KOPT-K1 (cell line): ENCODE measurements around the gene CLN5.

Experiments
- H3K27ac ChIP-seq: fragments of 200-600 bp; sonication (generic); 2 replicates; pipeline ENCODE4 v1.5.1; 2016; ENCODE audit warnings: antibody characterized with exemption, mild to moderate bottlenecking, low read depth, low read length; ENCODE audit not compliant: poor library complexity, severe bottlenecking
- H3K36me3 ChIP-seq: fragments of 200-600 bp; sonication (generic); 2 replicates; pipeline ENCODE4 v1.5.1; 2017; ENCODE audit warnings: antibody characterized with exemption, mild to moderate bottlenecking, low read length, moderate library complexity; ENCODE audit not compliant: insufficient read depth
- H3K9me3 ChIP-seq: fragments of 200-600 bp; sonication (generic); 2 replicates; pipeline ENCODE4 v1.5.1; 2017; ENCODE audit warnings: antibody characterized with exemption, low read length, mild to moderate bottlenecking; ENCODE audit not compliant: insufficient read depth, poor library complexity, severe bottlenecking

CLN5 gene

DNA sequence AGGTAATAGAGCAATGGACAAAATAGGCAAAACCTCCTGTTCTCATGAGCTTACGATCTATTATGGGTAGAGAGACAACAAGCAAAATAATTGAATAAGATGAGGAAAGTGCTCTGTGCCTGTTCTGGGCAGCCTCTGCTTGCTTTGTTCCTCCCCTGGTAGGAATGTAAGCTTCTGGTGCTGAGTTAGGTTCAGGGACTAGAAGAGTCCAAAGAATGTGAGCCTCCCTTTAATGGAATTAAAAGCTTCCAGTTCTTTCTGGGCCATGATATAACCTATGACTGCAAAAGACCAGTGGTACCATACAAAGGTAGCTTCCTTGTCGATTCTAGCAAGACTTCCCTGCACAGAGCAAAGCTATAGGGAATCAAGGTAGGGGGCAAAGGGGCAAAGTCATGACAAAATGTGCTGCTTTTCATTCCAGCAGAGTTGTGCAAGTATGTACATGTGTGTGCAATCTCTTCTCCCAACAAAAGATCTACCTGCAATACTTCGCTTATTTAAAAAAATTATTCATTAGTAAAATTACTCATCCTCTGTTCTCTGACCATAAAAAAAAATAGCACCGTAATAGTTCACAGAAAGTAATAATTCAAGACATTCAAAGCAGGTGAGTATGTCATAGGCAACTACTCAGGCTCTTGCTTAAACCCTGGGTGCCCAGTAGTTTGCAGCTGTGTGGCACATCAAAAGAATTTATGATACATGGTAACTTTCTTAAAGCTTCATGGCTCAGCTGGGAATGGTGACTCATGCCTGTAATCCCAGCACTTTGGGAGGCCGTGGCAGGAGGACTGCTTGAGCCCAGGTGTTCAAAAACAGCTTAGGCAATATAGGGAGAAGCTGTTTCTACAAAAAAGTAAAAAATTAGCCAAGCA lies 22.2 kb upstream of the CLN5 start:
- Histone ChIP-seq H3K36me3 (no peaks in the 10 kb centered on the region), H3K9me3 (no peaks in the 10 kb centered on the region), H3K27ac (no peak overlapping the region)

GRCh38 chr13:76971215-76971614 lies 20.7 kb upstream of the CLN5 start:
- Histone ChIP-seq H3K27ac (no peak overlapping the region), H3K36me3 (no peaks in the 10 kb centered on the region), H3K9me3 (no peaks in the 10 kb centered on the region)

DNA sequence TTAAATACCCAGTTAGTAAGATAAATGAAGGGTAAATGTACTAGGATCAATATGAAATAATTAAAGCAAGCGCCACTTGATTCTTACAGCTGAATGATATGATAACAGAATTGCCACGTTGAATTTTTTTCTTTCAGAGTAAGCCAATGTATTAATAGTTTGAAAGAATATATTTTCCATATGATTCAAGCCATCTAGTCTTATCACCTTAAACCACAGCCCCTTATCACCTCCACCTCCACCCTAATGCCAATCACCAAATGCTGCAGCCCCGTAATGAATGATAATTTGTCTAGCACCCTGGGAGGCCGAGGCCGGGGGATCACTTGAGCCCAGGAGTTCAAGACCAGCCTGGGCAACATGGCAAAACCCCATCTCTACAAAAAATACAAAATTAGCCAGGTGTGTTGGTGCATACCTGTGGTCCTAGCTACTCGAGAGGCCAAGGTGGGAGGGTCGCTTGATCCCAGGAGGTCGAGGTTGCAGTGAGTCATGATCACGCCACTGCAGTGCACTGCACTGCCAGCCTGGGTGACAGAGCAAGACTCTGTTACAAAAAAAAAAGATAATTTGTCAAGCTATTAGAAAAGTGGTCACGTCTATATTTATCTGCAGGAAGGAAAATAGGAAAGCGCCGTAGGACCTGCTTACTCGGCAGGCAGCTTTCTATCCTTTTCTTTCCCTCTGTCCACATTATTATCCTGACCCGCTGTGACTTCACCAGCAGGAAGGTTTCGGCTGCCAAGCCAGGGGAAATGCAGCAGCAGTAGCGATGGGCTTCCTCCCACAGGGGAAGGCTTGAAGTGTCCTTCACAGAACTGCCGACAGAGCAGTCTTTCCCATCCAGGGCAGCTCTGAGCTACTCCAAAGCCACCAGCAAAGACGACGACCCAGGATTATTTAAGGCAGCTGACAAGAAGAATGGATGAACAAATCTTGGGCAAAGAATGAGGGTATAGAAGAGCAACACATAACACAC lies 19.7 kb upstream of the CLN5 start:
- H3K9me3 ChIP-seq = no peaks in the 10 kb centered on the region
- no peak overlapping the region for H3K27ac ChIP-seq
- no peaks in the 10 kb centered on the region for H3K36me3 ChIP-seq

- no peaks in the 10 kb centered on the region for H3K9me3 ChIP-seq
- H3K27ac ChIP-seq = no peak overlapping the region
- H3K36me3 ChIP-seq = no peaks in the 10 kb centered on the region
Observed at GRCh38 chr13:76973920-76974617, 17.8 kb upstream of the CLN5 start.

DNA sequence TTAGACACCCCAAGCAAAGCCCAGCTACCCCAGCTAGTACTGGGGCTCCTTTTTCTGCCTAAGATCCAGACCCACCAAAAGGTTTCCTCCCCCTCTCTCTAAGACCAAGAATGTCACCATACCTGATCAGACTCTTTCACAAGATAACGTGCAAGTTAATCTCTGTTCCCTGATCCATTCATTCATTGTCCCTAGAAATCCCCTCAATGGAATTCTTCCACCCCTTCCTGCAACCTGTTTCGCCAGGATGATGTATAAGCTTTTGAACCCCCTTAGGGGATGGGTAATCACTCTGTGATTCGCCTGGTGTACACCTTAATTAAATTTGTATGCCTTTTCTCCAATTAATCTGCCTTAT lies 17.3 kb upstream of the CLN5 start:
- H3K9me3 ChIP-seq = no peaks in the 10 kb centered on the region
- no peak overlapping the region for H3K27ac ChIP-seq
- H3K36me3 ChIP-seq = no peaks in the 10 kb centered on the region

DNA sequence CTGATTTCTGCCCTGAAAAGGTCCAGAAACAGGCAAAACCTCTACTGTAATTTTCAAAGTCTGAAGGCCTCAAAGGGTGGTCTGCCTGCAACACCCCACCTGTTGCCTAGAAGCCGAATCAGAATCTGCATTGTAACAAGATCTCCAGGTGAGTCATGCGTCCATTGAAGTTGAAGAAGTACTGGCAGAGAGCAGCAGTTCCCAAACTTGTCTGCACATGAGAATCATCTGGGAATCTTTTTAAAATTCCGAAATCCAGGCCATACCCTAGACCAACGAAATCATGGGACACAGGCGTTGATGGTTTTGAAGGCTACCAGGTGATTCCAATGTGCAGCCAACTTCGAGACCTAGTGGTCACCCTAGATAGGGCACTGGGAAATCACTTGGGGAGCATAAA lies 16.0 kb upstream of the CLN5 start:
- Histone ChIP-seq H3K9me3 (no peaks in the 10 kb centered on the region), H3K36me3 (no peaks in the 10 kb centered on the region), H3K27ac (no peak overlapping the region)

DNA sequence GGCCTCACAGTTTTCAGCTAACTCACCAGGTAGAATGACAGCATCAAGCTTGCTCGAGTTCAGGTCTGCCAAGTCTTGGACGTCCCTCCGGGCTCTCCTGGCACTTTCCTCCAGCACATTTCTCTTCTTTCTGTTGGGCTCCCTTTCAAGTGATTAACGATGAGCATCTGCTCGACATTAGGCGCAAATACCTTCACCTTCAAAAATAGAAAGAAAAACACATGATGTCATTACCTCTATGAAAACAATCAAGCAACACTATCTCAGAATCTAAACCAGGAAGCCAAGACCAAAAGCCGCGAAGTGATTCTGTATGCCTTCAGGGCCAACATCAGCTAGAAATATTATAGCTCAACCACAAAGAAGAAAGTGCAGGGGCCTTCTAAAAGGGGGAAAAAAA lies 15.4 kb upstream of the CLN5 start:
- Histone ChIP-seq H3K9me3 (no peaks in the 10 kb centered on the region), H3K36me3 (no peaks in the 10 kb centered on the region), H3K27ac (no peak overlapping the region)

- no peak overlapping the region for H3K27ac ChIP-seq
- H3K36me3 ChIP-seq = no peaks in the 10 kb centered on the region
- no peaks in the 10 kb centered on the region for H3K9me3 ChIP-seq
Observed at GRCh38 chr13:76976929-76977328, 15.0 kb upstream of the CLN5 start.

DNA sequence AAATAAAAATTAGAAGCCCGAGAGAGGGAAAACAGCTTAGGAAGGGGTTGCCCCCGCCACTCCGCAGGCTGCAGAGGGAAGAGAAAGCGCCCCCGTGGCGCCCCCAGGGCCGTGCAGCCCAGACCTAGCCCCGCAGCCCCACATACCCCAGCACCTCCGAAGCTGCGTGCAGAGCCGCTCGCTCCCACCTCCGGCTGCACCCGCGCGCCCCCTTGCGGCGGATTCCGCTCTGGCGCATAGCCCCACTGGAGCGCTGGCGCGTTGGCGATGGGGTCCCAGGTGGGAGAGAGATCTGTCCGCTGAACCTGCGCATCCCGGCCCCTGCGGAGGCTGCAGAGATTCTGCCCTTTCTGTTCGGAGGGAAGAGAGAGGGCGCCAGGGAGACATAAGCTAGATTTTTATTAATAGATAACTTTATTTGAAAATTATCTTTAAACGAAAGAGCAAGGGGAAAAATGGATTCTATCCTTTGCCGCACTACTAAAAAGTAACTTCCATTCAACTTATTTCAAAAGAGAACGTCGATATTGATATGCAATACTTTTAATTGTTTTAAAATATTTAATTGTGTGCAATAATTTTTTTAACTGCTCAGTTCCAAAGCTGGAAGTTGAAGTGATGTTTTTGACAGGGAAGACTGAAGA lies 11.7 kb upstream of the CLN5 start:
- H3K27ac ChIP-seq = no peak overlapping the region
- no peaks in the 10 kb centered on the region for H3K9me3 ChIP-seq
- no peaks in the 10 kb centered on the region for H3K36me3 ChIP-seq

DNA sequence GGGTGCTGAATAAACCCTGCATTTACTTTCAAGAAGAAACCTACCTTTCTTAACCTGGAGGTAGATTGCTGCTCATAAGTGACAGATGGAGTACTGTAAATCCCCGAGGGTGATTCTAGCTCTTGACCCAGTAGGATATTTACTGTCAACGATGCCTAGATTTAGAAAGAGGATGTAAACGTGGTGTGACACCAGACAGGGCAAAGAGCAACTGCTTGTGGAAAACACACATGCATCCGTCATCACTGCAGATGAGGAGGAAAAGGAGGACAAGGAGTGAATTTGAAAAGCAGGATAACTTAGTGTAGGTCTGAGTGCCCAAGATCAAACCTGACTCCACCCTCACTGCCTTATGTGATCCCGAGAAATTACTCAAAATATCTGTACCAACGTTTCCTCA lies 9.8 kb upstream of the CLN5 start:
- no peak overlapping the region for H3K27ac ChIP-seq
- no peaks in the 10 kb centered on the region for H3K36me3 ChIP-seq
- H3K9me3 ChIP-seq = no peaks in the 10 kb centered on the region

DNA sequence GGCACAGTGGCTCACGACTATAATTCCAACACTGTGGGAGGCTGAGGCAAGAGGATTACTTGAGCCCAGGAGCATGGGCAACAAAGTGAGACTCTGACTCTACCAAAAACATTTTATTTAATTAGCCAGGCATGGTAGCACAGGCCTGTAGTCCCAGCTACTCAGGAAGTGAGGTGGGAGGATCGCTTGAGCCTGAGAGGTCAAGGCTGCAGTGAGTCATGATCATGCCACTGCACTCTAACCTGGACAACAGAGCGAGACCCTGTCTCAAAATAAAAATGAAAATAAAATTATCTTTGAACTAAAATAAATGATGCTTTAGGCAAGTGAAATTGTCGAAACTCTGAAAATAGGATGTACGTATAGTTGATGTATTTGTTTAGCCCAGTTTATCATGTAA lies 8.2 kb upstream of the CLN5 start:
- no peaks in the 10 kb centered on the region for H3K36me3 ChIP-seq
- H3K27ac ChIP-seq = no peak overlapping the region
- no peaks in the 10 kb centered on the region for H3K9me3 ChIP-seq

DNA sequence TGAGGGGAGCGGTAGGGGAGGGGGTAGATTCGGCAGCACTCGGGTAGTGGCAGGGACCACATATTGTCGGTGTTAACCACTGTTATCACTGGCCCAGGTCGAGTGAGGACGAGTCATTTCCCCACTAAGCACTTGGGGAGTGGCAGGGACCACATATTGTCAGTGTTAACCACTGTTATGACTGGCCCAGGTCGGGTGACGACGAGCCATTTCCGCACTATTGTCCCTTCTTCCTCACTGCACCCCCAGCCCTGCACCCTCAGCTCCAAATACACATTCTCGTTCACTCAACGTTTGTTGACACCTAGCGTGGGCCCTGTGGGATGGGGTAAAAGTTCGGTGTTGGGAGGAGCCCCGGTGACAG lies 467 bp upstream of the CLN5 start:
- Histone ChIP-seq H3K36me3 (peaks cover 17% of the 10 kb centered on the region), H3K9me3 (no peaks in the 10 kb centered on the region), H3K27ac (peak overlapping the region; percentile 78)

GRCh38 chr13:76992548-76993001 lies 694 bp downstream of the CLN5 start:
- peaks cover 27% of the 10 kb centered on the region for H3K36me3 ChIP-seq
- no peaks in the 10 kb centered on the region for H3K9me3 ChIP-seq
- H3K27ac ChIP-seq = peak overlapping the region; percentile 78

GRCh38 chr13:76993021-76993420 lies 1.1 kb downstream of the CLN5 start:
- Histone ChIP-seq H3K36me3 (peaks cover 31% of the 10 kb centered on the region), H3K9me3 (no peaks in the 10 kb centered on the region), H3K27ac (peak overlapping the region; percentile 78)
